ENCODE measurements around the gene RASA3. TPM values are rescaled to one million over a fixed set of nuclear protein-coding genes. Genes with fewer than 3 reads are reported as not detected.

Gene RASA3
- total and polyA plus RNA-seq, 9 of the 15 experiments (the other 6 are each of a cell fraction or from before 2014, with no cell fraction given), result 0.72 to 25.3 (median 14.4) TPM

DNA sequence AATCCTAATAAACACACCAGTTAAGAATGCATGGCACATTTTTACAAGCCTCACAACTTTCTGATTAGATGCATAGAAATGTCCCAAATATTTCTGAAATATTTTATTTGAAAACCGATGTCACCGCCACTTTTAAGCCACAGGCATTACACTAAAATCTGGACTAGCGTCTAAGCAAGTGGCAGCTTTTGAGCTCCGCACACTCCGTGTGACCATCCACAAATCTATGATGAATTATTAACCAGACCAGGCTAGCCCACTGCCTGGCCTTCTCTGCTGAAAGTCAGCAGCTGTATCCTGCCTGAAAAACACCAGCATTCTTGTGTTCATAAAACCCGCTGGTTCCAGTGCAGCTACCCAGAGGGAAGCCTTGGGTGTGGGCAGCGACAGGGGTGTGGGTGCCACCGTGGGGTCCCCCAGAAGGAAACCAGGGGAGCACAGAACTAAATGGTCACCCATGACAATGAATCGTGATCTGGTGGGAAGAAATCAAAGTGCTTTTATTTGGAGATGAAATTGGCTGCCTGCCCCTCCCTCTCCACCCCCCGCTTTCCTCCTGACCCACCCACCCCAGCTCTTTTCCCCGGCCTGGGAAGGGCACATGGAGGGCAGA lies 13.8 kb downstream of the RASA3 start:
- Histone ChIP-seq H3K27ac (ENCODE audit: extremely low read depth, low read depth, low read length) (no peak overlapping the region), H3K9me3 (replicated peaks; ENCODE audit: control insufficient read depth, insufficient read depth, low read depth, low read length) (no peaks in the 10 kb centered on the region), H3K9me1 (ENCODE audit: control insufficient read depth, insufficient read depth, low read length) (peaks cover 3% of the 10 kb centered on the region), H3K36me3 (ENCODE audit: control insufficient read depth, insufficient read depth, low read length) (peaks cover 9% of the 10 kb centered on the region; the same call in 1 of the 3 replicates), H3K27me3 (ENCODE audit: control insufficient read depth in 2 of 2, insufficient read depth in 2 of 2, low read length in 2 of 2) (no peaks in the 10 kb centered on the region), H3K4me1 (replicated peaks in 1 of 2; ENCODE audit: control insufficient read depth in 2 of 2, insufficient read depth in 2 of 2, low read length in 2 of 2) (peaks cover 20 to 54% of the 10 kb centered on the region in 2 experiments), H4K20me1 (replicated peaks; ENCODE audit: control insufficient read depth, insufficient read depth, low read length) (0 out of 2 replicates have a peak, but pooled peaks cover 4% of the 10 kb centered on the region), H3K4me3 (no peak overlapping the region), H2AFZ (ENCODE audit: low read depth, low read length) (no peak overlapping the region), H3K9ac (ENCODE audit: insufficient read depth in 1 of 2, low read depth in 2 of 2, low read length in 2 of 2) (no peak overlapping the region), H3K4me2 (ENCODE audit: insufficient read depth, low read length) (no peak overlapping the region), H3K79me2 (ENCODE audit: control insufficient read depth, insufficient read depth, low read length) (peaks cover 61% of the 10 kb centered on the region)
- POLR2A ChIA-PET, result interaction anchor here (0.6 kb wide), 1 partner anchor 1031 kb away, joined by 3 read pairs; no protein-coding TSS in a partner anchor
- intact Hi-C loops (cut with micrococcal nuclease), result no loop called here
- no TSS peak for BruUV-seq (replicated peaks)
- CTCF ChIA-PET (ENCODE audit: low intra/inter-chr PET ratio), result no interaction called here
- WGBS (ENCODE audit: insufficient coverage, low coverage, missing lambda C conversion rate), result 59% methylated on average over 10 of the region's 11 CpGs
- TF ChIP-seq MYC (IDR thresholded peaks at IDR 0.05; ENCODE audit: low read depth, low read length) (no peak), MYC (CRISPR knock-in tag; IDR thresholded peaks at IDR 0.05; ENCODE audit: borderline replicate concordance, low read depth) (no peak), CHD4 (IDR thresholded peaks at IDR 0.05; ENCODE audit: insufficient read depth, insufficient replicate concordance, low read depth, low read length, poor library complexity, severe bottlenecking) (no peak), NEUROD1 (IDR thresholded peaks at IDR 0.05; ENCODE audit: borderline replicate concordance, low read depth, low read length, partially characterized antibody) (no peak), HNRNPH1 (optimal IDR thresholded peaks at IDR 0.05; ENCODE audit: low read depth, low read length) (no peak), HNRNPLL (IDR thresholded peaks at IDR 0.05; ENCODE audit: low read depth, low read length, poor library complexity, severe bottlenecking) (no peak), MCM3 (IDR thresholded peaks at IDR 0.05) (no peak), ZBTB17 (CRISPR knock-in tag; IDR thresholded peaks at IDR 0.05) (no peak), RBM25 (IDR thresholded peaks at IDR 0.05; ENCODE audit: low read depth, low read length, severe bottlenecking) (no peak), RB1 (IDR thresholded peaks at IDR 0.05; ENCODE audit: low read depth) (no peak), NR2C2 (CRISPR knock-in tag; IDR thresholded peaks at IDR 0.05) (no peak), NR2C2 (tag; IDR thresholded peaks at IDR 0.05) (no peak), TRIM24 (IDR thresholded peaks at IDR 0.05) (no peak), ARNT (IDR thresholded peaks at IDR 0.05) (no peak)
- TF ChIP-seq, protein P1, sequence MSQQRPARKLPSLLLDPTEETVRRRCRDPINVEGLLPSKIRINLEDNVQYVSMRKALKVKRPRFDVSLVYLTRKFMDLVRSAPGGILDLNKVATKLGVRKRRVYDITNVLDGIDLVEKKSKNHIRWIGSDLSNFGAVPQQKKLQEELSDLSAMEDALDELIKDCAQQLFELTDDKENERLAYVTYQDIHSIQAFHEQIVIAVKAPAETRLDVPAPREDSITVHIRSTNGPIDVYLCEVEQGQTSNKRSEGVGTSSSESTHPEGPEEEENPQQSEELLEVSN (IDR thresholded peaks at IDR 0.05; ENCODE audit: borderline replicate concordance in 1 of 2, extremely low read depth in 1 of 2, insufficient read depth in 1 of 2, insufficient read length in 1 of 2, low read depth in 1 of 2, low read length in 1 of 2, poor library complexity in 1 of 2, severe bottlenecking in 1 of 2), result no peak
- TF ChIP-seq, protein P2, sequence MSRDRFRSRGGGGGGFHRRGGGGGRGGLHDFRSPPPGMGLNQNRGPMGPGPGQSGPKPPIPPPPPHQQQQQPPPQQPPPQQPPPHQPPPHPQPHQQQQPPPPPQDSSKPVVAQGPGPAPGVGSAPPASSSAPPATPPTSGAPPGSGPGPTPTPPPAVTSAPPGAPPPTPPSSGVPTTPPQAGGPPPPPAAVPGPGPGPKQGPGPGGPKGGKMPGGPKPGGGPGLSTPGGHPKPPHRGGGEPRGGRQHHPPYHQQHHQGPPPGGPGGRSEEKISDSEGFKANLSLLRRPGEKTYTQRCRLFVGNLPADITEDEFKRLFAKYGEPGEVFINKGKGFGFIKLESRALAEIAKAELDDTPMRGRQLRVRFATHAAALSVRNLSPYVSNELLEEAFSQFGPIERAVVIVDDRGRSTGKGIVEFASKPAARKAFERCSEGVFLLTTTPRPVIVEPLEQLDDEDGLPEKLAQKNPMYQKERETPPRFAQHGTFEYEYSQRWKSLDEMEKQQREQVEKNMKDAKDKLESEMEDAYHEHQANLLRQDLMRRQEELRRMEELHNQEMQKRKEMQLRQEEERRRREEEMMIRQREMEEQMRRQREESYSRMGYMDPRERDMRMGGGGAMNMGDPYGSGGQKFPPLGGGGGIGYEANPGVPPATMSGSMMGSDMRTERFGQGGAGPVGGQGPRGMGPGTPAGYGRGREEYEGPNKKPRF (IDR thresholded peaks at IDR 0.05; ENCODE audit: low read depth, low read length), result no peak
- TF ChIP-seq, protein P3, sequence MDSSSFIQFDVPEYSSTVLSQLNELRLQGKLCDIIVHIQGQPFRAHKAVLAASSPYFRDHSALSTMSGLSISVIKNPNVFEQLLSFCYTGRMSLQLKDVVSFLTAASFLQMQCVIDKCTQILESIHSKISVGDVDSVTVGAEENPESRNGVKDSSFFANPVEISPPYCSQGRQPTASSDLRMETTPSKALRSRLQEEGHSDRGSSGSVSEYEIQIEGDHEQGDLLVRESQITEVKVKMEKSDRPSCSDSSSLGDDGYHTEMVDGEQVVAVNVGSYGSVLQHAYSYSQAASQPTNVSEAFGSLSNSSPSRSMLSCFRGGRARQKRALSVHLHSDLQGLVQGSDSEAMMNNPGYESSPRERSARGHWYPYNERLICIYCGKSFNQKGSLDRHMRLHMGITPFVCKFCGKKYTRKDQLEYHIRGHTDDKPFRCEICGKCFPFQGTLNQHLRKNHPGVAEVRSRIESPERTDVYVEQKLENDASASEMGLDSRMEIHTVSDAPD (CRISPR knock-in tag; IDR thresholded peaks at IDR 0.05), result no peak
- DNase-seq (ENCODE audit: extremely low read depth in 1 of 4, low spot score in 3 of 4) (no peak), FAIRE-seq (no peak), ATAC-seq (no peak)
- in situ Hi-C loops (cut with MboI), result no loop called here

Data from K562 (cell line).